HCT116 (cell line): ENCODE measurements around the gene ERP27. TPM values are rescaled to one million over a fixed set of nuclear protein-coding genes. Genes with fewer than 3 reads are reported as not detected.

Experiments
- ATAC-seq: fragments of 200-7000 bp; cut with Tn5 transposase; 2 replicates; pipeline ENCODE4 v1.9.1; 2020; ENCODE audit warnings: mild to moderate bottlenecking, moderate library complexity
- BruUV-seq: library from RNA; stranded (reverse); fragments of 400-500 nt; replicated peaks from 2 replicates; lab custom pipeline; 2021; lab: Mats Ljungman, UMichigan
- CTCF ChIA-PET: fragments of 300-600 bp; sonication (Branson Sonifier 250); formaldehyde crosslinking; loops from one replicate; lab custom pipeline; 2021; ENCODE audit warnings: antibody characterized with exemption; lab: Charles Lee
- POLR2A ChIA-PET: fragments of 300-600, 350-600 bp; sonication (Branson Sonifier 250); formaldehyde crosslinking; loops from one replicate; lab custom pipeline; 2021; ENCODE audit warnings: antibody characterized with exemption; lab: Charles Lee
- RAD21 ChIA-PET, 2 experiments: fragments of 300-600 bp; sonication (Branson Sonifier 250); formaldehyde crosslinking; loops; one replicate each; lab custom pipeline; 2023; ENCODE audit warnings: low total read pairs in 2 of 2; ENCODE audit not compliant: uncharacterized antibody in 2 of 2, unreplicated experiment in 2 of 2, low non-redundant PET in 1 of 2; lab: Charles Lee
- DNase-seq: peaks from one replicate; pipeline ENCODE4 v3.0.0-alpha.2; 2010; ENCODE audit warnings: low read depth, low spot score
- H2AFZ ChIP-seq: fragments of 200-600 bp; shearing (Covaris generic), sonication (generic); 2 replicates; pipeline ENCODE4 v1.6.1; 2017; ENCODE audit warnings: low read depth, mixed run types, mixed read lengths, antibody characterized with exemption, low read length; ENCODE audit not compliant: poor library complexity, severe bottlenecking
- H3K27ac ChIP-seq: 2 replicates; pipeline ENCODE4 v1.5.1; 2012; ENCODE audit warnings: low read depth, low read length
- H3K27me3 ChIP-seq: fragments of 200-600 bp; sonication (generic); 2 replicates; pipeline ENCODE4 v1.6.1; 2016; ENCODE audit warnings: mixed run types, low read length, mixed read lengths; ENCODE audit not compliant: insufficient read depth
- H3K36me3 ChIP-seq, 2 experiments: fragments of 200-500 bp in 1 of 2; fragments of 200-600 bp in 1 of 2; sonication (Bioruptor generic) in 1 of 2; sonication (generic) in 1 of 2; 2 replicates each; pipeline versions ENCODE4 v1.5.1 to v1.6.1; 2014 to 2016; ENCODE audit warnings: low read length in 2 of 2, inconsistent platforms in 1 of 2, mixed read lengths in 1 of 2, mixed run types in 1 of 2; ENCODE audit not compliant: insufficient read depth in 2 of 2, control insufficient read depth in 1 of 2
- H3K4me1 ChIP-seq, 2 experiments: fragments of 200-600 bp in 1 of 2; sonication (generic) in 1 of 2; 2 replicates each; pipeline versions ENCODE4 v1.5.1 to v1.6.1; 2012 to 2017; ENCODE audit warnings: low read length in 2 of 2, inconsistent platforms in 1 of 2, mild to moderate bottlenecking in 1 of 2, mixed read lengths in 1 of 2, mixed run types in 1 of 2, moderate library complexity in 1 of 2; ENCODE audit not compliant: insufficient read depth in 2 of 2, control insufficient read depth in 1 of 2
- H3K4me2 ChIP-seq: fragments of 200-600 bp; sonication (generic); 2 replicates; pipeline ENCODE4 v1.6.1; 2017; ENCODE audit warnings: mixed run types, low read length, mixed read lengths
- H3K4me3 ChIP-seq, 2 experiments: fragments of 200-600 bp in 1 of 2; sonication (generic) in 1 of 2; replicated peaks in 1 of 2; 2 replicates each; pipeline ENCODE4 v1.5.1; 2011 to 2016; ENCODE audit warnings: low read length in 2 of 2, control low read depth in 1 of 2, low read depth in 1 of 2, mild to moderate bottlenecking in 1 of 2, mixed read lengths in 1 of 2, mixed run types in 1 of 2
- H3K79me2 ChIP-seq: fragments of 200-600 bp; sonication (generic); 2 replicates; pipeline ENCODE4 v1.6.1; 2017; ENCODE audit warnings: mild to moderate bottlenecking, mixed run types, low read length, moderate library complexity, mixed read lengths; ENCODE audit not compliant: insufficient read depth
- H3K9ac ChIP-seq: fragments of 200-600 bp; sonication (generic); 2 replicates; pipeline ENCODE4 v1.6.1; 2016; ENCODE audit warnings: low read length, mixed read lengths
- H3K9me2 ChIP-seq: fragments of 200-600 bp; sonication (generic), shearing (Covaris generic); 2 replicates; pipeline ENCODE4 v1.6.1; 2017; ENCODE audit warnings: mixed run types, mild to moderate bottlenecking, moderate library complexity; ENCODE audit not compliant: insufficient read depth
- H3K9me3 ChIP-seq, 2 experiments: fragments of 200-500 bp in 1 of 2; fragments of 200-600 bp in 1 of 2; sonication (Bioruptor generic) in 1 of 2; sonication (generic) in 1 of 2; 2 replicates each; pipeline ENCODE4 v1.6.1; 2014 to 2017; ENCODE audit warnings: low read length in 2 of 2, mixed read lengths in 2 of 2, inconsistent platforms in 1 of 2, low read depth in 1 of 2, mild to moderate bottlenecking in 1 of 2, mixed run types in 1 of 2, moderate library complexity in 1 of 2; ENCODE audit not compliant: control insufficient read depth in 1 of 2, insufficient read depth in 1 of 2
- H4K20me1 ChIP-seq: fragments of 200-600 bp; sonication (generic), shearing (Covaris generic); 2 replicates; pipeline ENCODE4 v1.6.1; 2017; ENCODE audit warnings: mixed run types, mild to moderate bottlenecking, moderate library complexity; ENCODE audit not compliant: insufficient read depth
- ATF3 ChIP-seq: IDR thresholded peaks from 2 replicates; pipeline ENCODE4 v1.6.1; 2012
- EGR1 ChIP-seq: IDR thresholded peaks from 2 replicates; pipeline ENCODE4 v1.6.1; 2012; ENCODE audit warnings: low read depth
- EZH2 ChIP-seq: fragments of 200-600 bp; sonication (generic); IDR thresholded peaks from 2 replicates; pipeline ENCODE4 v1.6.1; 2017; ENCODE audit warnings: antibody characterized with exemption, mixed run types
- JUND ChIP-seq: IDR thresholded peaks from 2 replicates; pipeline ENCODE4 v1.6.1; 2012
- POLR2A ChIP-seq: IDR thresholded peaks from 2 replicates; pipeline ENCODE4 v1.7.0; 2011; ENCODE audit warnings: borderline replicate concordance; ENCODE audit not compliant: insufficient read depth, insufficient read length; ENCODE audit errors: extremely low read depth
- POLR2AphosphoS5 ChIP-seq: IDR thresholded peaks from 2 replicates; pipeline ENCODE4 v1.6.1; 2011; ENCODE audit warnings: mild to moderate bottlenecking, low read depth, low read length, moderate library complexity
- REST ChIP-seq: IDR thresholded peaks from 2 replicates; pipeline ENCODE4 v1.6.1; 2012; ENCODE audit warnings: low read depth
- ZNF274 ChIP-seq: fragments of 200-500 bp; sonication (Bioruptor generic); IDR thresholded peaks from 2 replicates; pipeline ENCODE4 v1.6.1; 2014; ENCODE audit warnings: mild to moderate bottlenecking, low read depth, low read length, inconsistent platforms
- intact Hi-C: fragments of 100-400 bp; cut with micrococcal nuclease; formaldehyde crosslinking; loops from 2 replicates; pipeline ENCODE4 v1.10.0; 2022
- total RNA-seq: library from RNA; stranded (reverse); gene quantifications from one replicate; pipeline ENCODE4 v1.2.1, GENCODE V29; 2021; ENCODE audit not compliant: unreplicated experiment

Gene ERP27
- total RNA-seq, 1 experiment from 2014 or later = 0.39 TPM

- H3K9me3 ChIP-seq = no peaks in the 10 kb centered on the region
- no peak overlapping the region for H3K27ac ChIP-seq
- no peaks in the 10 kb centered on the region for H4K20me1 ChIP-seq
- no peaks in the 10 kb centered on the region for H3K4me1 ChIP-seq
- no peaks in the 10 kb centered on the region for H3K36me3 ChIP-seq
- ChIA-PET POLR2A (no interaction called here), RAD21 (no interaction called here)
- no peaks in the 10 kb centered on the region for H3K79me2 ChIP-seq
- no peak overlapping the region for H3K9ac ChIP-seq
- no peak overlapping the region for H2AFZ ChIP-seq
- no peak overlapping the region for H3K4me2 ChIP-seq
- DNase-seq = no peak
- no peak overlapping the region for H3K4me3 ChIP-seq
- TF ChIP-seq ZNF274 = no peak
- TF ChIP-seq, all 23 proteins: peak for 0
- H3K9me2 ChIP-seq = no peaks in the 10 kb centered on the region
- intact Hi-C loops = no loop called here
- no TSS peak for BruUV-seq
- CTCF ChIA-PET = no interaction called here
- ATAC-seq = no peak
- no peaks in the 10 kb centered on the region for H3K27me3 ChIP-seq
Measured at GRCh38 chr12:14919455-14919854, 18.9 kb downstream of the ERP27 start.

GRCh38 chr12:14915736-14916135, 22.6 kb downstream of the ERP27 start:
- ChIA-PET RAD21 (interaction anchor here in 1 of 2 experiments (0.6 kb wide), 1 partner anchor 91 kb away, joined by 3 read pairs; no protein-coding TSS in a partner anchor), CTCF (no interaction called here)
- DNase-seq = no peak

More at GRCh38 chr12:14915736-14916135, 22.6 kb downstream of the ERP27 start:
- Histone ChIP-seq H3K36me3 (no peaks in the 10 kb centered on the region), H3K9me2 (no peaks in the 10 kb centered on the region), H3K79me2 (no peaks in the 10 kb centered on the region), H3K9ac (no peak overlapping the region), H2AFZ (no peak overlapping the region), H4K20me1 (no peaks in the 10 kb centered on the region), H3K4me1 (peaks cover 0 to 22% of the 10 kb centered on the region in 2 experiments; a peak in 3 of 4 replicates), H3K4me3 (no peak overlapping the region), H3K4me2 (no peak overlapping the region), H3K27ac (no peak overlapping the region), H3K9me3 (no peaks in the 10 kb centered on the region), H3K27me3 (no peaks in the 10 kb centered on the region)
- no TSS peak for BruUV-seq
- no peak for ATAC-seq
- intact Hi-C loops = no loop called here
- TF ChIP-seq ZNF274 (no peak), ATF3 (no peak), REST (no peak), JUND (no peak), POLR2AphosphoS5 (no peak), POLR2A (no peak), EZH2 (no peak), EGR1 (no peak)
- POLR2A ChIA-PET = interaction anchor here (0.6 kb wide), 1 partner anchor 147 kb away, joined by 3 read pairs; no protein-coding TSS in a partner anchor
